GM12878 (cell line): ENCODE results near the gene NR2E3. TPM values are rescaled to one million over a fixed set of nuclear protein-coding genes. Genes with fewer than 3 reads are reported as not detected.

ENCODE experiments used
- ATAC-seq: fragments of 200-7000 bp; cut with Tn5 transposase; 3 replicates; pipeline ENCODE4 v1.9.1; 2020; ENCODE audit warnings: mild to moderate bottlenecking, moderate library complexity
- BruUV-seq: library from RNA; stranded (reverse); fragments of 400-500 nt; replicated peaks from 2 replicates; lab custom pipeline; 2021; lab: Mats Ljungman, UMichigan
- CTCF ChIA-PET: fragments of 300-600 bp; sonication (Branson Sonifier 250); formaldehyde crosslinking; extraction: SDS; loops from one replicate; lab custom pipeline; 2021; ENCODE audit warnings: inconsistent platforms; lab: Yijun Ruan, JAX
- POLR2A ChIA-PET: fragments of 350-600 bp; formaldehyde crosslinking; extraction: SDS; loops from one replicate; lab custom pipeline; 2021; ENCODE audit warnings: inconsistent platforms; lab: Charles Lee
- RAD21 ChIA-PET: fragments of 300-600 bp; sonication (Branson Sonifier 250); formaldehyde crosslinking; loops from one replicate; lab custom pipeline; 2023; ENCODE audit warnings: antibody characterized with exemption; ENCODE audit not compliant: unreplicated experiment; lab: Charles Lee
- SMC1A ChIA-PET: fragments of 300-600 bp; sonication (Branson Sonifier 250); formaldehyde crosslinking; loops from one replicate; lab custom pipeline; 2023; ENCODE audit not compliant: unreplicated experiment, uncharacterized antibody; lab: Charles Lee
- DNase-seq: peaks from one replicate; pipeline ENCODE4 v3.0.0-alpha.2; 2011; ENCODE audit warnings: low read depth, low spot score
- FAIRE-seq: peaks from 3 replicates; lab custom pipeline; 2011; peaks lifted over from hg19 to GRCh38; lab: Jason Lieb, UNC
- H2AFZ ChIP-seq: 2 replicates; pipeline ENCODE4 v1.6.0; 2011; ENCODE audit warnings: low read depth, low read length, control low read depth; ENCODE audit not compliant: control insufficient read depth
- H3K27ac ChIP-seq: 2 replicates; pipeline ENCODE4 v1.5.1; 2011; ENCODE audit warnings: control low read depth; ENCODE audit not compliant: control insufficient read depth, insufficient read depth
- H3K27me3 ChIP-seq, 2 experiments: replicated peaks in 1 of 2; 2 replicates each; pipeline versions ENCODE4 v1.6.0 to v1.6.1; 2011; ENCODE audit warnings: low read length in 1 of 2; ENCODE audit not compliant: control insufficient read depth in 2 of 2, insufficient read depth in 2 of 2
- H3K36me3 ChIP-seq, 2 experiments: 2 replicates each; pipeline ENCODE4 v1.5.1; 2011; ENCODE audit warnings: low read length in 1 of 2; ENCODE audit not compliant: control insufficient read depth in 2 of 2, insufficient read depth in 2 of 2
- H3K4me1 ChIP-seq: 2 replicates; pipeline ENCODE4 v1.6.1; 2011; ENCODE audit warnings: mild to moderate bottlenecking, low read length, moderate library complexity, mixed read lengths; ENCODE audit not compliant: control insufficient read depth, insufficient read depth
- H3K4me2 ChIP-seq: 2 replicates; pipeline ENCODE4 v1.6.0; 2011; ENCODE audit warnings: control low read depth; ENCODE audit not compliant: control insufficient read depth, insufficient read depth
- H3K4me3 ChIP-seq: fragments of 200-600 bp; sonication (generic); 2 replicates; pipeline ENCODE4 v1.5.1; 2016
- H3K79me2 ChIP-seq: 2 replicates; pipeline ENCODE4 v1.6.0; 2011; ENCODE audit warnings: low read length; ENCODE audit not compliant: control insufficient read depth, insufficient read depth
- H3K9ac ChIP-seq: 2 replicates; pipeline ENCODE4 v1.8.0; 2011; ENCODE audit warnings: low read length, control low read depth, mixed read lengths; ENCODE audit not compliant: control insufficient read depth, insufficient read depth
- H3K9me3 ChIP-seq: replicated peaks from 3 replicates; pipeline ENCODE4 v1.5.1; 2011; ENCODE audit warnings: mild to moderate bottlenecking, low read length; ENCODE audit not compliant: control insufficient read depth, insufficient read depth
- H4K20me1 ChIP-seq: 2 replicates; pipeline ENCODE4 v1.6.0; 2011; ENCODE audit not compliant: control insufficient read depth, insufficient read depth
- ATF3 ChIP-seq: IDR thresholded peaks from 2 replicates; pipeline ENCODE4 v1.6.1; 2011; ENCODE audit warnings: low read depth, mild to moderate bottlenecking, low read length, moderate library complexity, borderline replicate concordance; ENCODE audit errors: extremely low read depth
- BCL3 ChIP-seq: IDR thresholded peaks from 2 replicates; pipeline ENCODE4 v1.6.1; 2011; ENCODE audit warnings: borderline replicate concordance, low read depth, mild to moderate bottlenecking, moderate library complexity, low read length; ENCODE audit not compliant: insufficient read depth, poor library complexity, severe bottlenecking
- CEBPB ChIP-seq, 2 experiments: fragments of 150-350 bp in 1 of 2; IDR thresholded peaks; 2 replicates each; pipeline ENCODE4 v1.6.1; 2012 to 2014; ENCODE audit warnings: low read depth in 2 of 2, low read length in 2 of 2, borderline replicate concordance in 1 of 2, inconsistent platforms in 1 of 2
- CREB1 ChIP-seq: IDR thresholded peaks from 2 replicates; pipeline ENCODE4 v1.6.1; 2012; ENCODE audit warnings: low read depth, mild to moderate bottlenecking, inconsistent platforms
- GATAD2B ChIP-seq: fragments of 450-650 bp; conservative IDR thresholded peaks from 2 replicates; pipeline ENCODE4 v1.6.1; 2017; ENCODE audit warnings: low read depth, mild to moderate bottlenecking, moderate library complexity
- IRF4 ChIP-seq: IDR thresholded peaks from 2 replicates; pipeline ENCODE4 v1.6.1; 2011; ENCODE audit warnings: low read depth, low read length
- IRF5 ChIP-seq: fragments of 450-650 bp; IDR thresholded peaks from 2 replicates; pipeline ENCODE4 v1.6.1; 2017; ENCODE audit warnings: borderline replicate concordance
- KDM1A ChIP-seq: fragments of 200-600 bp; sonication (generic); IDR thresholded peaks from 2 replicates; pipeline ENCODE4 v1.6.1; 2016; ENCODE audit warnings: borderline replicate concordance
- KLF5 ChIP-seq: fragments of 450-650 bp; IDR thresholded peaks from 2 replicates; pipeline ENCODE4 v1.6.1; 2014; ENCODE audit warnings: mild to moderate bottlenecking; ENCODE audit not compliant: partially characterized antibody
- MTA2 ChIP-seq: fragments of 450-650 bp; IDR thresholded peaks from 2 replicates; pipeline ENCODE4 v1.6.1; 2016; ENCODE audit warnings: low read depth, mild to moderate bottlenecking, moderate library complexity
- SMAD5 ChIP-seq: IDR thresholded peaks from 2 replicates; pipeline ENCODE4 v1.6.1; 2016; ENCODE audit warnings: antibody characterized with exemption, low read depth
- SMC3 ChIP-seq: IDR thresholded peaks from 2 replicates; pipeline ENCODE4 v1.6.1; 2011; ENCODE audit warnings: low read length, improper control_type of control experiment, borderline replicate concordance
- SUZ12 ChIP-seq: fragments of 200-600 bp; sonication (generic); IDR thresholded peaks from one replicate; pipeline ENCODE4 v1.6.1; 2018; ENCODE audit warnings: antibody characterized with exemption, mild to moderate bottlenecking; ENCODE audit not compliant: unreplicated experiment
- ZZZ3 ChIP-seq: IDR thresholded peaks from 2 replicates; pipeline ENCODE4 v1.6.1; 2011; ENCODE audit warnings: low read depth; ENCODE audit not compliant: control insufficient read depth, insufficient read length
- WGBS: methylation state at CpG from one replicate; pipeline ENCODE4 v1.1.6; 2016; ENCODE audit warnings: low lambda C conversion rate; ENCODE audit not compliant: insufficient replicate concordance, insufficient coverage; ENCODE audit errors: missing lambda C conversion rate; 5-methylcytosine and 5-hydroxymethylcytosine counted together
- in situ Hi-C: fragments of 300-500 bp; cut with MboI; formaldehyde crosslinking; loops from 9 replicates; pipeline ENCODE4 v1.14.3; 2018; ENCODE audit warnings: mixed read lengths
- intact Hi-C: fragments of 100-400 bp; cut with micrococcal nuclease; formaldehyde crosslinking; loops from one replicate; pipeline ENCODE4 v1.14.2; 2022; ENCODE audit not compliant: unreplicated experiment
- polyA plus RNA-seq, 11 experiments: library from polyadenylated mRNA; depleted of rRNA in 4 of 11; unstranded in 6 of 11; stranded (reverse) in 5 of 11; fragments of >200 nt; fragmentation: Nextera tagmentation in 4 of 11; fragmentation: Illumina TruSeq in 1 of 11; extraction: Ambion mirVana in 4 of 11; extraction: Trizol in 1 of 11; gene quantifications; 1 replicate in 1 of 11; 2 replicates in 10 of 11; pipeline versions ENCODE4 v1.2.1 to v1.2.3, GENCODE V29; 2011 to 2016; ENCODE audit warnings: inconsistent platforms in 2 of 11, missing spikeins in 2 of 11, low read depth in 1 of 11
- total RNA-seq, 4 experiments: library from RNA; depleted of rRNA in 3 of 4; stranded (reverse); fragments of >200 nt in 3 of 4; fragmentation: Illumina TruSeq in 1 of 4; extraction: Trizol in 1 of 4; gene quantifications; 2 replicates each; pipeline versions ENCODE4 v1.2.1 to v1.2.3, GENCODE V29; 2013 to 2021
- TF ChIP-seq, protein P1 (sequence below): fragments of 450-650 bp; IDR thresholded peaks from 2 replicates; pipeline ENCODE4 v1.6.1; 2018; ENCODE audit warnings: mild to moderate bottlenecking, low read depth, moderate library complexity; ENCODE audit not compliant: partially characterized antibody
- TF ChIP-seq, protein P2 (sequence below): fragments of 450-650 bp; IDR thresholded peaks from 2 replicates; pipeline ENCODE4 v1.6.1; 2016; ENCODE audit warnings: mild to moderate bottlenecking

Gene NR2E3
- total and polyA plus RNA-seq, 10 of the 15 experiments (the other 5 are each of a cell fraction or from before 2014, with no cell fraction given): 0.05 to 0.11 (median 0.11) TPM; not detected in 7

- TF ChIP-seq SUZ12: no peak
- TF ChIP-seq, all 136 proteins: peak for 0
These were observed 4.9 kb downstream of the NR2E3 start (continued) for GRCh38 chr15:71815301-71815700.

- no TSS peak for BruUV-seq
- no peak overlapping the region for H2AFZ ChIP-seq
- 85% methylated on average over 13 of the region's 13 CpGs for WGBS
- no peak overlapping the region for H3K4me3 ChIP-seq
- no peaks in the 10 kb centered on the region for H3K4me1 ChIP-seq
- ChIA-PET SMC1A (no interaction called here), CTCF (interaction anchor here (0.7 to 1.9 kb wide), 3 partner anchors 19 to 257 kb away, joined by 3 to 5 read pairs (median 3); no protein-coding TSS in a partner anchor), POLR2A (no interaction called here), RAD21 (no interaction called here)
- no peaks in the 10 kb centered on the region for H4K20me1 ChIP-seq
- no peak overlapping the region for H3K27ac ChIP-seq
- intact Hi-C loops: no loop called here
- ATAC-seq (no peak), FAIRE-seq (no peak), DNase-seq (no peak)
- no peak overlapping the region for H3K9ac ChIP-seq
- in situ Hi-C loops: no loop called here
- H3K27me3 ChIP-seq: no peaks in the 10 kb centered on the region
- H3K9me3 ChIP-seq: peaks cover 8% of the 10 kb centered on the region
- no peak overlapping the region for H3K4me2 ChIP-seq
- H3K36me3 ChIP-seq: no peaks in the 10 kb centered on the region
- no peaks in the 10 kb centered on the region for H3K79me2 ChIP-seq
- TF ChIP-seq ATF3 (no peak), KLF5 (no peak), IRF4 (no peak), CEBPB (IDR thresholded peaks at IDR 0.05; ENCODE audit: borderline replicate concordance in 1 of 2, low read depth in 2 of 2, low read length in 2 of 2) (no peak), SMC3 (no peak), GATAD2B (no peak), MTA2 (no peak), ZZZ3 (no peak), CREB1 (no peak), BCL3 (no peak), SMAD5 (no peak), KDM1A (no peak), IRF5 (no peak)
- TF ChIP-seq, protein P1, sequence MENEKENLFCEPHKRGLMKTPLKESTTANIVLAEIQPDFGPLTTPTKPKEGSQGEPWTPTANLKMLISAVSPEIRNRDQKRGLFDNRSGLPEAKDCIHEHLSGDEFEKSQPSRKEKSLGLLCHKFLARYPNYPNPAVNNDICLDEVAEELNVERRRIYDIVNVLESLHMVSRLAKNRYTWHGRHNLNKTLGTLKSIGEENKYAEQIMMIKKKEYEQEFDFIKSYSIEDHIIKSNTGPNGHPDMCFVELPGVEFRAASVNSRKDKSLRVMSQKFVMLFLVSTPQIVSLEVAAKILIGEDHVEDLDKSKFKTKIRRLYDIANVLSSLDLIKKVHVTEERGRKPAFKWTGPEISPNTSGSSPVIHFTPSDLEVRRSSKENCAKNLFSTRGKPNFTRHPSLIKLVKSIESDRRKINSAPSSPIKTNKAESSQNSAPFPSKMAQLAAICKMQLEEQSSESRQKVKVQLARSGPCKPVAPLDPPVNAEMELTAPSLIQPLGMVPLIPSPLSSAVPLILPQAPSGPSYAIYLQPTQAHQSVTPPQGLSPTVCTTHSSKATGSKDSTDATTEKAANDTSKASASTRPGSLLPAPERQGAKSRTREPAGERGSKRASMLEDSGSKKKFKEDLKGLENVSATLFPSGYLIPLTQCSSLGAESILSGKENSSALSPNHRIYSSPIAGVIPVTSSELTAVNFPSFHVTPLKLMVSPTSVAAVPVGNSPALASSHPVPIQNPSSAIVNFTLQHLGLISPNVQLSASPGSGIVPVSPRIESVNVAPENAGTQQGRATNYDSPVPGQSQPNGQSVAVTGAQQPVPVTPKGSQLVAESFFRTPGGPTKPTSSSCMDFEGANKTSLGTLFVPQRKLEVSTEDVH: no peak
- TF ChIP-seq, protein P2, sequence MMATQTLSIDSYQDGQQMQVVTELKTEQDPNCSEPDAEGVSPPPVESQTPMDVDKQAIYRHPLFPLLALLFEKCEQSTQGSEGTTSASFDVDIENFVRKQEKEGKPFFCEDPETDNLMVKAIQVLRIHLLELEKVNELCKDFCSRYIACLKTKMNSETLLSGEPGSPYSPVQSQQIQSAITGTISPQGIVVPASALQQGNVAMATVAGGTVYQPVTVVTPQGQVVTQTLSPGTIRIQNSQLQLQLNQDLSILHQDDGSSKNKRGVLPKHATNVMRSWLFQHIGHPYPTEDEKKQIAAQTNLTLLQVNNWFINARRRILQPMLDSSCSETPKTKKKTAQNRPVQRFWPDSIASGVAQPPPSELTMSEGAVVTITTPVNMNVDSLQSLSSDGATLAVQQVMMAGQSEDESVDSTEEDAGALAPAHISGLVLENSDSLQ: no peak
These were observed 7.0 kb downstream of the NR2E3 start for GRCh38 chr15:71817351-71817750.
